ENCODE measurements around the gene MCM3AP.
"Not testable (repeated sequence)": the region's sequence is repeated elsewhere in the genome, so short reads cannot be mapped to it uniquely, and the experiment has no call there.

MCM3AP gene

DNA sequence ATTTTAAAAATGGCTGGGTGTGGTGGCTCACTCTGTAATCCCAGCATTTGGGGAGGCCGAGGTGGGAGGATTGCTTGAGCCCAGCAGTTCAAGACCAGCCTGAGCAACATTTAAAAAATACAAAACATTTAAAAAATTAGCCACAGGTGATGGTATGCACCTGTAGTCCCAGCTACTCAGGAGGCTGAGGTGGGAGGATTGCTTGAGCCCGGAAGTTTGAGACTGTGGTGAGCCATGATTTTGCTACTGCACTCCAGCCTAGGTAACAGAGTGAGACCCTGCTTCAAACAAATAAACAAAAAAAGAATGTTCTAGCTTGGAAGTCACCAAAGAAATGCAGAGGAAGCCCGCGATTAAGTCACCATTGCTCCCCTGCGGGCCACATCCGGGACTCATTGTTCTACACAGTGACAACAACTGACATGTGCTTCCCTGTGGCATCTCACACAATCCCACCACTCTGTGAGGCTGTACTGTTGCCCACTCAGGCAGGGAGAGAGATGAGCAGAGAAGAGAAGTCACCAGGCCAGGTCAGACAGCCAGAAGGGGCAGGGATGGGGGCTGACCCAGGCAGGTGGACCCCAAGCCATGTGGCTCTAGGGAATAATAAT lies 82.7 kb downstream of the MCM3AP start:
- DNase-seq (ENCODE audit: low read depth), result no peak

DNA sequence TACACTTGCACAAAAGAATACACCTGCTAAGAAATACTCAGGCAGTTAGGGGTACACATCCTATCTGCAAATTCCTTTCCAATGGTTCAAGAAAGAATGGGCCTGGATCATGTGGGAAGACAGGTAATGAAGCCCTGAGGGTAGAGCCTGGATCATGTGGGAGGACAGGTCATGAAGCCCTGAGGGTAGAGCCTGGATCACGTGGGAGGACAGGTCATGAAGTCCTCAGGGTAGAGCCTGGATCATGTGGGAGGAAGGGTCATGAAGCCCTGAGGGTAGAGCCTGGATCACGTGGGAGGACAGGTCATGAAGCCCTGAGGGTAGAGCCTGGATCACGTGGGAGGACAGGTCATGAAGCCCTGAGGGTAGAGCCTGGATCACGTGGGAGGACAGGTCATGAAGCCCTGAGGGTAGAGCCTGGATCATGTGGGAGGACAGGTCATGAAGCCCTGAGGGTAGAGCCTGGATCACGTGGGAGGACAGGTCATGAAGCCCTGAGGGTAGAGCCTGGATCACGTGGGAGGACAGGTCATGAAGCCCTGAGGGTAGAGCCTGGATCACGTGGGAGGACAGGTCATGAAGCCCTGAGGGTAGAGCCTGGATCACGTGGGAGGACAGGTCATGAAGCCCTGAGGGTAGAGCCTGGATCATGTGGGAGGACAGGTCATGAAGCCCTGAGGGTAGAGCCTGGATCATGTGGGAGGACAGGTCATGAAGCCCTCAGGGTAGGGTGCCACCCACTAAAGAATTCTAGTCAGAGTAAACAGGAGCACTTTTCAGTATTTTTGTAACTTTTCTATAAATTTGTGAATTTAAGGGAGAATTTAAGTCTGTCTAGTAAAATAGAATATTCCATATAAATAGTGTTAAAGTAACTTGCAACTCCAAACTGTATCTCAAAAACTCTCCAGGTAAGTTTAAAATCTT lies 84.3 kb downstream of the MCM3AP start:
- not testable (repeated sequence) for DNase-seq (ENCODE audit: low read depth)

DNA sequence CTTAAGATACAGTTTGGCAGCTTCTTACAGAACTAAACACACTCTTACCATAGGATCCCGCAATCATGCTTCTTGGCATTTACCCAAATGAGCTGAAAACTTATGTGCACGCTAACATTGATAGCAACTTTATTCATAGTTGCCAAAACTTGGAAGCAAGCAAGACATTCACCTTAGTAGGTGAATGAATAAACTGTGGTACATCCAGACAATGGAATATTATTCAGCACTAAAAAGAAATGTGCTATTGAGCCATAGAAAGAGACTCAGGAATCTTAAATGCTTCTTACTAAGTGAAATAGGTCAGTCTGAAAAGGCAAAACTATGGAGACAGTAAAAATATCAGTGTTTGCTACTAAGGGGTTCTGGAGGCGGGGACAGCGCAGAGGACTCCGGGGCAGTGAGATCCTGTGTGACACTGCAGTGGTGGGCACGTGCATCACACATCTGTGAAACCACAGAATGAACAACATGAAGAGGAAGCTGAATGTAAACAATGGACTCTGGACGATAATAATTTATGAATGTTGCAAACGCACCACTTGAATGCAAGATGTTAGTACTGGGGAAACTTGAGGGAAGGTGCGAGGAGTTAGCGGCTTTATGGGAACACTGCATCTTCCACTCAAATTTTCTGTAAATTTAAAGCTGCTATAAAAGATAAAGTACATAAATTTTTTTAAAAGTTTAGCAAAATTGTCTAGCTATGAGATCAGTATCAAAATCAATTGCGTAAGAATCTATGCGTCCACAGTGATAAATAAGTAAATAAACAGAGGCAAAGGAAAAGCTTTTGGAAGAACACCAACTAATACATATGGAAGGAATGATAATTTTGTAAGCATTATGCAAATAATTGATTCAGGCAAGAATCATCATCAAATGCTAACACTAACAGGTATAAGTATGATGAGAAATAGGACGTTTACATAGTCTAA lies 85.7 kb downstream of the MCM3AP start:
- DNase-seq (ENCODE audit: low read depth), result no peak

DNA sequence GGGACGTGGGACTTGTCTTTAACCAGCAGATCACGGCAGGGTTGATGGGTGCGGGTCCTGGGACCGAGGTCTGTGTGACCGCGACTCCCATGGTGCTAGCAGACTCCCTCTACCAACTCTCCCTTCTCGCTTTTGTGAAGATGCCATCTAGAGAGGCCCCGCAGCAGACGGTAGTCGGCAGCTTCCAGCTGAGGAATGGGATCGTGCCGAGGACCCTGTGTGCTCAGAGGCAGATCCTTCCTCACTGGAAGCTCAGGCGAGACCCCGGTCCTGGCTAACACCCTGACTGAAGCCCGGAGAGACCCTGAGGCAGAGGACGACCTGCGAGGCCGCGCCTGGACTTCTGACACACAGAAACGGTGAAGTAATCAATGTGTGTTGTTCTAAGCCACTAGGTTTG lies 88.7 kb downstream of the MCM3AP start:
- no peak for DNase-seq (ENCODE audit: low read depth)

DNA sequence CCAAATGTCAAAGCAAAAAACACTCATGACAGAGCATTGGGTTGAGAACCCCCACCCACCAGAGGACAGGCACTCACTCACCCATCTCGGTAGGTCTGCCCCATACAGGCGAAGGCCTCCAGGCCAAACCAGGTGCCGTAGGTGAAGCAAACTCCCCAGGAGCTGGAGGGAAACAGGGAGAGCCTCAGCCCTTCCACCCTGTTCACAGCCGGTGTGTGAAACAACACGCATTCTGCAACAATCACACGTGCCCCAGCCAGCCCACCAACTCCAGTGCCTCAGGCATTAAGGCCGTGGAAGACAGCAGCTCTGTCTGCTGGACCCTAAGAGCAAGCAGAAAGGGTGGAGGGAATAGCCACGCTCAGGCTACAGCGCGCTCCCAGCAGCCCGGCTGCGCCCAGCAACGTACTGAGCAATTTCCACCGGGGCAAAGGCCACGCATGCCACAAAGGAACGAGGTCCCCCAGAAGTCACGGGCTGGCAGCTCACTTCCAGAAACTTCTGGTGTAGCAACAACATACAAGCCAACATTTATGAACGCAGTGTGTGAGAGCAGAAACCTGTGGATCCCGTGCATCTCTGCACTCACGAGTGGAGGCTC lies 89.7 kb downstream of the MCM3AP start:
- DNase-seq (ENCODE audit: low read depth), result no peak

DNA sequence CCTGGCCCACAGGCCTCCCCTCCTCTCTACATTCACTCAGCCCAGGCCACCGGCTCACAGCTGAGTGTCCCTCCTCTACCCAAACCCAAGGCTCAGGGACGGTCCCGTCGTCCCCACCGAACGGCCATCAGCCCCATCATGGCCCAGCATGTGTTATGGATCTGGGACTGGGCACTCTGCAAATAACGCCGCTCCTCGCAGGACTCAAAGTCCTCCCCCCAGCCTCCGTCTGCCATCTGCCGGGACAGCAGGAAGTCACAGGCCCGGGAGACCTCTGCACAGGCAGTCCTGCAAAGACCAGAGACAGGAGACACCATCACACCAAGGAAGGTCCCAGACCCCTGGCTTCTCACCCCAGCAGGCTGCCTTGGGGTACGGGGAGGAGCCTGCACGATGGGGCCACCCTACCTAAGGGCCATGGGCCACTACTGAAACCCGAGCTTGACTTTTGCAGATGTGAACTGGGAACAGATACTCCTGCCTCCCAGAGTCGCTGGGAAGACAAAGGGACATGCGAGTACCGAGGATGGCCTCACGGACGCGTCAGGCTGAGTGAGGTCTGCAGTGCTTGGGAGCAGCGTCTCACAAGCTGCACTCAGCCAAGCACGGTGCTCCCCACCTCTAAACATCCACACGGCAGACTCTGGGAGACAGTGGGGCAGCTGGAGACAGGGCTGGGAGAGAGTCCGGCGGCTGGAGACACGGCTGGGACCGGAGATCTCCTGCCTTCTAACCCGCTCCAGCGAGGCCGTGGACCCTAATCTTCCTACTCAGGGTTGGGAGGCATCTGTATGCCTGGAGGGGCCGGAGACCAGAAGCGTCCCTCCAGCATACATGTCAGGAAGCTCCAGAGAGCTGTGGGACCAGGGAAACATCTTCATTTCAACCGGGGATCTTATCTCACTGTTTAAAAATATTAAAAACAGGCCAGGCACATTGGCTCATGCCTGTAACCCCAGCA lies 90.8 kb downstream of the MCM3AP start:
- no peak for DNase-seq (ENCODE audit: low read depth)

DNA sequence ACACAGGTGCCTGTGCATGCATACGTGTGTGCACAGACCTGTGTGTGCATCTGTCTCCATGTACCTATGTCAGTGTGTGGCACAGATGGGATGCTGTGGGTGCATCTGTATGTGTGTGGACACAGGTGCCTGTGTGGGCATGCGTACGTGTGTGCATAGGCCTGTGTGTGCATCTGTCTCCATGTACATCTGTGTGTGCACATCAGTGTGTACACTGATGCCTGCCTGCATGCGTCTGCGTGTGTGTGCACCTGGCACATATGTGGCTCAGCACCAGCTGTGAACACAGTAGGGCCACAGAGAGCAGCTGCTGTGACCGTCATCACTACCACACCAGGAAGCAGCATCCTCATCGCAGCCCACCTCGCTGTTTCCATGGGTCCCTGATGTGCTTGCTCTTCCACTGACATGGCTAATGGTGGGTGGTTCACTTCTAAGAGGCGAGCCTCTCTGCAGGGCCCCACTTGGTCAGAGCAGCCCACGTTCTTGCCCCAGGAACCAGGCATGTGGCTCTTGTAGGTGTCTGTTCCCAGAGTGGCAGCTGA lies 91.5 kb downstream of the MCM3AP start:
- no peak for DNase-seq (ENCODE audit: low read depth)

DNA sequence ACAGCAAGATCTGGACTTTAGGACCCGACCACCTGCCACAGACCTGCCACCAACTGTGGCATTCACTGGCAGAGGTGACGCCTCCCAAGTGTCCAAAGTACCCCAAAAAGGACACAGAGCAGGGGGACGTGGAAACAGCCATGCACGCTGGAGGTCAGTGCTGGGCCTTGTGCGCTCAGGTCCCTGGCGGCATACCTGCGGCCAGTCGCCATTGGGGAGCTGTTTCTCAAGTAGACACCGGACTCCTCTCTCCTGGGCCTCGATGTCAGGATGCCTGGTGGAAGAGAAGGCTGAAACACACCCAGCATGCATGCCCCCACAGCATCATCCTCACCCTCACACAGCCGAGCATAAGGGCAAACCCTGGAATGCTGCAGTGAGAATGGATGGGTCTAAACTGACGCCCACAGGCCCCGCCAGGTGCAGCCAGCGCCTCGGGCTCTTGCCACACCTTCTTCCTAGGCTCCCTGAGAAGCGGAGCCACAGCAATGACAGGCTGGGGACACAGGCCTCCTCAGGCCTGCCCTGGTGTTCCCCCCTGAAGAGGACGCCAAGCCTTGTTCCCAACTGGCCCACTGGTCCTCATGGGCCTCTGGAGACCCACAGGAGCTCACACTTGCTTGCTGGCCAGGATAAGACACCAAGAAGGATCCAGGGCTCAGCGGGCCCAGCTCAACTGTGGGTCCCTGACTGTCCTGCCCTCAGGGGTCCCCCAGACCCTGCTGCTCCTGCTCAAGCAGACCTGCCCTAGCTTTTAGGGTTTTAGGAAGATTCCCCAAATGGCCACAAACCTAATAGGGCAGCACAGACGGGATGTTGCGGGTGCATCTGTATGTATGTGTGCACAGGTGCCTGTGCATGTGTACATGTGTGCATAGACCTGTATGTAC lies 93.5 kb downstream of the MCM3AP start:
- DNase-seq (ENCODE audit: low read depth), result no peak

DNA sequence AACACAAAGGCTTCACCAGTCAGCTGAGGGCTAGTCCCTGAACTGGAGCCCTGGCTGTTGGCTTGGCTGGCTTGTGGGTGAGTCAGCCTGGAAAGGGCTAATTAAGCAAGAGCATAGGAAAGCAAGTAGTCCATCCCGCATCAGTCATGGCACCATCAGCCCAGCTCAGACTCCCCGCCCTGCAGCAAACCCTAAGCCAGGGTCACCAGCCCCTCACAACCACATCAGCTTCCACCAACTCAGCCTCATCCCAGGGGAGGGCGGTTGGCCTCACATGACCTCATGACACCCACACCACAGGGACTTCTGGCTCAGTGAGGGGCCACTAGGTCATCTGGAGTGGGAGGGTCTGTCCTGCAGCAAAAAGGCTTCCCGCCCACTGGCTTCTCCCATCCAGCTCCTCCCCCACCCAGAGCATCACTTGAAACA lies 94.1 kb downstream of the MCM3AP start:
- no peak for DNase-seq (ENCODE audit: low read depth)

DNA sequence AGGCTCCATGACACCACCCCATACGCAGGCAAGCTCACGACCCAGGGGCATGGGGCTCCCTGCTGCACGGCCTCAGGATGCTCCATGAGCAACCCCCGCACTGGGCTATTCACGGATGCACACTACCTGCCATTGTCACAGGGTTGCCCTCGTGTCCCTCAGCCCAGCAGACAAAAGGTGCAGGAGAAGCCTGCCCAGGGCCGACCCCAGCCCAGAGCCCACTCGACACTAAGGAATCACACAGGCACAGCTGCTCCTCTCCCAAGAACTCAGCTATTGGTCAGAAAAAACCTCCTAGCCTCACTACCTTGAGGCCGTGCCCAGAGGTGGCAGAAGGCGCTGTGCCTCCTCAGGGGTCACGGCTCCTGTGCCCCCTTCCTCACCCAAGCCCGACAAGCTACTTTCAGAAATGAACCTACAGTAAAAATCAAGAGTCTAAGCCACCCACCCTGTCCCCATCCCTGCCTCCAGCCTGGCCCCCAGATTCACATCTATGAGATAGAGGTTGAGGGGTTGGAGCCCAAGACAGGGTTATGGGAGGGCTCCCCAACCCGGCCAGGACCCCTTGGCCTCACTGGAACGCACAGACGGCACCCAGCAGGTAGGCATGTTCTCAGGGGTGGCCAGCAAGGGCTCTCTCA lies 94.8 kb downstream of the MCM3AP start:
- no peak for DNase-seq (ENCODE audit: low read depth)

DNA sequence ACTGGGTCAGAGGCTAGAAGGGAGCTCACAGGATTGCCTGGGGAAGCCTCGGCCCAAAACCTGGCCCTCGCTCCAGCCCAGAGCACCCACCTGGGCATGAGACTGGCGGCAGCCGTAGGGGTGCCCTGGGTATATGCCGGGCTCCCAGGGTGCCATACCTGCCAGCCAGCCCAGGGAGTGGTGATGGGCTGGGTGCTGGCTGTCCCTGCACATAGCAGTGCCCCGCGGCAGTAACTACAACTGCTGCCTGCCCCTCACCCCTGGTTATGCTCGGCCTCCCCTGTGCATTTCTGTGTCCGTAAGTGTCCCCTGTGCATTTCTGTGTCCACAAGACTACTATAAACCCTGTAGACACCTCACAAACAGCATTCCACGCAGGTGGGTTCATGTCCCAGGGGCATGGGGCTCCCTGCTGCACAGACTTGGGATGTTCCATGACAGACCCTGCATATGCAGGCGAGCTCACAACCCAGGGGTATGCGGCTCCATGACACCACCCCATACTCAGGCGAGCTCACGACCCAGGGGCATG lies 95.4 kb downstream of the MCM3AP start:
- DNase-seq (ENCODE audit: low read depth), result no peak

DNA sequence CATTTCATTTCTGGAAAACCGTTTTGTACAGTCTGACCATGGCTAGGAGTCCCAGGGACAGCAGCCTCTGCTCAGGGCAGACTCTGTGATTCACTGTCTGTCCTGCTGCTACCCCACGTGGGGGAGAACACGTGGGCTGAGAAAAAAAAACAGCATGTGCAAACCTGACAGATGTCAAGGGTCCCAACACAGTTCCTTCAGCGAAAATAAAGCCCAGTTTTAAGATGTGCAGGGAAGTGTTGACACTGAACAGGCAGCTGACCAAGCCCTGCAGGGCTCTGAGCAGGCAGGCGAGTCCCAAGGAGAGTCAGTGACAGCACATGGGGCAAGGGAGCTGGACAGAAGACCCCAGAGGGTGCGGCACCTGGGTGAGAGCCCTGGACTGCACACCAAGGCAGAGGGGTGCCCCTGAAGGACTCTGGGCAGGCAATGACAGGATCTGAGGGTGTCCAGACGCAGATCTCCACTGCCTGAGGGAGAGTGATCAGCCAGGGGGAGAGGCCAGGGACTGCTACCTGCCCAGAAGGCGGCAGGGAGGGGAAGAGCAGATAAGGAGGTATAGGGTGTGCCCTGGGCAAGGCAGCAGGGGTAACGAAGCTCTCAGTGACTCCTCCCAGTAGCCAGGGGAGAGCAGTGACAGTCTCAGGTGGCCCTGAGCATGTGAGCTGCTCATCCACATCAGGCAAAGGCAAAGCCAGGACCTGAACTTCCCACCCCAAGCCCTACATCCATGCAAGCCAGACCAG lies 96.0 kb downstream of the MCM3AP start:
- no peak for DNase-seq (ENCODE audit: low read depth)

DNA sequence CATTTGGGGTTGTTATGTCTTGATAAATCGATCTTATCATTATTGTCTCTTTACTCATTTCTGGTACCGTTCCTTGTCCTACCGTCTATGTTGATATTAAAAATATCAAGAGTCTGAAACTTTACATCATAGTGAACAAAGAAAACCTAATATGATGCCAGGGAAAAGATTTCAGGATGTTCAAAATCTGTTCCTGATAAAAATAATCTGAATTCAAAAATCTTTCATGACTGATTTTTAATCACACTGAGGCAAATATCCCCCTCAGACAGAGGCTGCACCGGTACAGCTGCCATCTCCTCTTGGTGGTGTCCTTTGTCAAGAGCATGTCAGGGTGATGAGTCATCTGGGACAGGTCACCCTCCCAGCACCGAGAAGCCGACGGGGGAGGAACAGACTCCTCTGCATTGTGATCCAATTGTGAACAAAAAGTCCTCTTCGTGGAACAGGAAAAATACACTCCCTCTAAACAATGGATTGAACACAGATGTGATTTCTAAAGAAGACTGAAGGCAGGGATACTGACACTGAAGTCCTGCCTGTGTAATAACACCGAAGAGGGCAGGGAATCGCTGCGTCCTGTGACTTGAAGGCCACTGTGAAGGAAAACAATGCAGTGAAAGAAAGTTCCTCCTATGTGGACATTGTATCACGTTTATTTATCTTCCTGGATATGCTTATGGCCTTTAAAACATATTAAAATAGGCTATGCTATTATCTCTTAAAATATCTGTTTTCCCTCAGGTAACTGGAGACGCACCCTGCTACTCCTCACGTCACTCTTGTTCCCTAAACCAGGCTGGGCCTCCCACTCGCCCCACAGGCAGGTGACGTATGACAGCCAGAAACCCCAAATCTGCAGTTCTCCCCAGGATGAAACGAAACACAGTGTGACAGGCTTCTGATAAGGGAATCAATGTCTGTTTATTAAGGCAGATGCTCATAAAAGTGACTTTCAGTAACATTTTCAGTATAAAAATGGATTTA lies 96.9 kb downstream of the MCM3AP start:
- DNase-seq (ENCODE audit: low read depth), result no peak

DNA sequence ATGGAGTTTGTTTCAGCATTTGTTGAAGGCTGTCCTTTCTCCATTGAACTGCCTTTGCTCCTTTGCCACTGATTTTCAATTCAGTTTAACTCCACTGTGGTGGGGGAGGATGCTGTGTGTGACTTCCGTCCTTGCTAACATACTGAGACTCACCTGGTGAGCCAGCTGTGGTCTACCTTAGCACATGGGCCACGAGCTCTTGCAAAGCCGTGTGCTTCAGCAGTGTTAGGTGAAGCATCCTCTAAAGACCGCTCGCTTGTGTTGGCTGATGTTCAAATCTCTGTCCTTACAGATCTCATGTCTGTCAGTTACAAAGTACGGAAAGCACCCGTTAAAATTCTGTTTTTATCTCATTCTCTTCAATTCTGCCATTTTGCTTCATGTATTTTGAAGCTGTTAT lies 97.6 kb downstream of the MCM3AP start:
- no peak for DNase-seq (ENCODE audit: low read depth)

DNA sequence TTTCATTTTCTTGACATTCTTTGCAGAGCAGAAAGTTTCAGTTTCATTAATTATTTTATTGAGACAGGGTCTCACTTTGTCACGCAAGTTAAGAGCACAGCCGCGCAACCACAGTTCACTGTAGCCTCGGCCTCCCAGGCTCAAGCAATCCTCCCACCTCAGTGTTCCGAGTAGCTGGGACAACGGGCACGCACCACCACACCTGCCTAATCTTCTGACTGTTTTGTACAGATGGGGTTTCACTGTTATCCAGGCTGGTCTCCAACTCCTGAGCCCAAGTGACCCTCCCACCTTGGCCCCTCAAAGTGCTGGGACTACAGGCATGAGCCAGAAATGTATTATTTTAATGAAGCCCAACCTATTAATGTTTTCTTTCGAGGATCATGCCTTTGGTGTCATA lies 98.2 kb downstream of the MCM3AP start:
- DNase-seq (ENCODE audit: low read depth), result no peak

DNA sequence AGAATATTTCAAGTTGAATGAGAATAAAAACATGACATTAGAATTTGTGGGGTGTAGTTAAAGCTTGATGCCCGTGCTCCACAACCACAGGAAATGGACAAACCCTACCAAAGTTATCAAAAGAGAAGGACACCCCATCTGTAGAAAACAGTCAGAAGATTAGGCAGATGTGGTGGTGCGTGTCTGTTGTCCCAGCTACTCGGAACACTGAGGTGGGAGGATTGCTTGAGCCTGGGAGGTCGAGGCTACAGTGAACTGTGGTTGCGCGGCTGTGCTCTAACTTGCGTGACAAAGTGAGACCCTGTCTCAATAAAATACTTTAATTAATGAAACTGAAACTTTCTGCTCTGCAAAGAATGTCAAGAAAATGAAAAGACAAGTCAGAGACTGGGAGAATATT lies 99.7 kb downstream of the MCM3AP start:
- no peak for DNase-seq (ENCODE audit: low read depth)

Measured in stimulated activated CD8-positive, alpha-beta memory T cell treated with anti-CD3 and anti-CD28 coated beads, Interleukin-15, amount 100 ng/mL, for 1 hour (primary cell).